GM23338 (cell line): ENCODE data around the gene RAB3B. TPM values are rescaled to one million over a fixed set of nuclear protein-coding genes. Genes with fewer than 3 reads are reported as not detected.

Experiments used
- ATAC-seq: fragments of 200-7000 bp; cut with Tn5 transposase; 3 replicates; pipeline ENCODE4 v1.9.1; 2020
- DNase-seq: peaks from one replicate; pipeline ENCODE4 v3.0.0-alpha.2; 2015; ENCODE audit warnings: low spot score
- H2AFZ ChIP-seq: fragments of 200-600 bp; sonication (generic); 2 replicates; pipeline ENCODE4 v1.8.0; 2016; ENCODE audit warnings: antibody characterized with exemption, mild to moderate bottlenecking, moderate library complexity
- H3F3A ChIP-seq: fragments of 200-600 bp; sonication (generic); replicated peaks from 2 replicates; pipeline ENCODE4 v1.8.0; 2017; ENCODE audit warnings: antibody characterized with exemption, mixed run types, low read depth
- H3K27ac ChIP-seq: fragments of 200-600 bp; sonication (generic); 2 replicates; pipeline ENCODE4 v1.6.1; 2016; ENCODE audit warnings: low read depth
- H3K27me3 ChIP-seq: fragments of 200-600 bp; sonication (generic); 2 replicates; pipeline ENCODE4 v1.8.0; 2016; ENCODE audit warnings: mild to moderate bottlenecking, mixed run types, moderate library complexity; ENCODE audit not compliant: insufficient read depth
- H3K36me3 ChIP-seq: fragments of 200-600 bp; sonication (generic); 2 replicates; pipeline ENCODE4 v1.8.0; 2016; ENCODE audit warnings: mild to moderate bottlenecking; ENCODE audit not compliant: insufficient read depth
- H3K4me1 ChIP-seq: fragments of 200-600 bp; sonication (generic); 2 replicates; pipeline ENCODE4 v1.8.0; 2016; ENCODE audit warnings: mild to moderate bottlenecking, moderate library complexity; ENCODE audit not compliant: insufficient read depth
- H3K4me2 ChIP-seq: fragments of 200-600 bp; sonication (generic); 2 replicates; pipeline ENCODE4 v1.7.1; 2017; ENCODE audit warnings: mixed run types
- H3K4me3 ChIP-seq: fragments of 200-600 bp; sonication (generic); 2 replicates; pipeline ENCODE4 v1.6.1; 2016; ENCODE audit warnings: mixed run types
- H3K79me2 ChIP-seq: fragments of 200-600 bp; sonication (generic); replicated peaks from 2 replicates; pipeline ENCODE4 v1.8.0; 2017; ENCODE audit warnings: mild to moderate bottlenecking; ENCODE audit not compliant: insufficient read depth
- H3K9me2 ChIP-seq: fragments of 200-600 bp; sonication (generic); 2 replicates; pipeline ENCODE4 v1.8.0; 2017; ENCODE audit not compliant: insufficient read depth
- H4K20me1 ChIP-seq: fragments of 200-600 bp; sonication (generic); replicated peaks from 2 replicates; pipeline ENCODE4 v1.8.0; 2017; ENCODE audit warnings: mild to moderate bottlenecking; ENCODE audit not compliant: insufficient read depth
- H3K27ac Mint-ChIP-seq: 2 replicates; pipeline ENCODE4 v1.8.0; 2020; ENCODE audit warnings: inconsistent platforms, mild to moderate bottlenecking, moderate library complexity, mixed read lengths
- H3K27me3 Mint-ChIP-seq: 3 replicates; pipeline ENCODE4 v1.8.0; 2022; ENCODE audit warnings: low read depth, mild to moderate bottlenecking, moderate library complexity, mixed read lengths, inconsistent platforms; ENCODE audit not compliant: insufficient read depth, poor library complexity
- H3K36me3 Mint-ChIP-seq: 3 replicates; pipeline ENCODE4 v1.8.0; 2021; ENCODE audit warnings: low read depth, mild to moderate bottlenecking, inconsistent platforms, moderate library complexity, mixed read lengths
- H3K4me1 Mint-ChIP-seq: 3 replicates; pipeline ENCODE4 v1.8.0; 2020; ENCODE audit warnings: mild to moderate bottlenecking, inconsistent platforms, mixed read lengths
- H3K4me3 Mint-ChIP-seq: 3 replicates; pipeline ENCODE4 v1.8.0; 2021; ENCODE audit warnings: moderate library complexity, mild to moderate bottlenecking, inconsistent platforms, mixed read lengths
- H3K9me3 Mint-ChIP-seq: 3 replicates; pipeline ENCODE4 v1.8.0; 2020; ENCODE audit warnings: moderate library complexity, mild to moderate bottlenecking, inconsistent platforms, mixed read lengths
- CREB1 ChIP-seq: fragments of 250-450 bp; sonication (Bioruptor Pico); IDR thresholded peaks from 2 replicates; pipeline ENCODE4 v1.5.0; 2020; ENCODE audit warnings: low read depth, mild to moderate bottlenecking, moderate library complexity
- CTCF ChIP-seq, 2 experiments: fragments of 200-600 bp in 1 of 2; sonication (generic) in 1 of 2; conservative IDR thresholded peaks; 2 replicates each; pipeline versions ENCODE4 v1.5.1 to v1.6.1; 2016 to 2017; ENCODE audit warnings: antibody characterized with exemption in 2 of 2, low read depth in 2 of 2, mild to moderate bottlenecking in 2 of 2, moderate library complexity in 1 of 2
- ETS1 ChIP-seq: IDR thresholded peaks from 2 replicates; pipeline ENCODE4 v1.6.1; 2016; ENCODE audit warnings: antibody characterized with exemption
- EZH2 ChIP-seq: fragments of 200-600 bp; sonication (generic); IDR thresholded peaks from one replicate; pipeline ENCODE4 v1.8.0; 2017; ENCODE audit warnings: antibody characterized with exemption, mild to moderate bottlenecking, low read depth; ENCODE audit not compliant: unreplicated experiment
- NANOG ChIP-seq: IDR thresholded peaks from 2 replicates; pipeline ENCODE4 v1.6.1; 2016; ENCODE audit warnings: antibody characterized with exemption, borderline replicate concordance
- POLR2AphosphoS5 ChIP-seq: IDR thresholded peaks from 2 replicates; pipeline ENCODE4 v1.6.1; 2016; ENCODE audit warnings: antibody characterized with exemption, low read depth
- STAT1 ChIP-seq: IDR thresholded peaks from one replicate; pipeline ENCODE4 v1.6.1; 2016; ENCODE audit warnings: antibody characterized with exemption; ENCODE audit not compliant: unreplicated experiment
- ZNF331 ChIP-seq: fragments of 250-450 bp; sonication (Bioruptor Pico); IDR thresholded peaks from 2 replicates; pipeline ENCODE4 v1.5.0; 2020; ENCODE audit warnings: low read depth, mild to moderate bottlenecking, moderate library complexity
- ZNF462 ChIP-seq: fragments of 250-450 bp; sonication (Bioruptor Pico); IDR thresholded peaks from 2 replicates; pipeline ENCODE4 v1.5.0; 2020; ENCODE audit warnings: mild to moderate bottlenecking, moderate library complexity
- polyA plus RNA-seq: library from polyadenylated mRNA; unstranded; fragments of >200 nt; fragmentation: Nextera tagmentation; extraction: Ambion mirVana; gene quantifications from 2 replicates; pipeline ENCODE4 v1.2.1, GENCODE V29; 2016
- total RNA-seq: library from RNA; depleted of rRNA; stranded (reverse); fragments of >200 nt; shearing (Covaris generic); gene quantifications from 2 replicates; pipeline ENCODE4 v1.2.3, GENCODE V29; 2014

RAB3B gene
- total and polyA plus RNA-seq, 2 experiments from 2014 or later = 18.3 to 37.9 TPM

- H3F3A ChIP-seq = peaks cover 10% of the 10 kb centered on the region; the same call in 1 of the 2 replicates
- no peak overlapping the region for H2AFZ ChIP-seq
- DNase-seq (no peak), ATAC-seq (no peak)
- no peaks in the 10 kb centered on the region for H3K9me3 Mint-ChIP-seq
- no peaks in the 10 kb centered on the region for H4K20me1 ChIP-seq
- peaks cover 6% of the 10 kb centered on the region for H3K27me3 Mint-ChIP-seq
- no peaks in the 10 kb centered on the region for H3K27me3 ChIP-seq
- H3K4me3 ChIP-seq = no peak overlapping the region
- H3K4me1 ChIP-seq = peaks cover 26% of the 10 kb centered on the region
- no peaks in the 10 kb centered on the region for H3K36me3 Mint-ChIP-seq
- H3K9me2 ChIP-seq = no peaks in the 10 kb centered on the region
- H3K4me2 ChIP-seq = no peak overlapping the region
- H3K4me1 Mint-ChIP-seq = peaks cover 21% of the 10 kb centered on the region
- no peak for TF ChIP-seq NANOG
- no peak for TF ChIP-seq POLR2AphosphoS5
- no peak for TF ChIP-seq CREB1 (CRISPR knock-in tag)
- no peak for TF ChIP-seq ETS1
- no peak for TF ChIP-seq ZNF462 (CRISPR knock-in tag)
- TF ChIP-seq EZH2 = no peak
- TF ChIP-seq STAT1 = no peak
- TF ChIP-seq CTCF (conservative IDR thresholded peaks at IDR 0.05; ENCODE audit: low read depth in 2 of 2) = no peak
- no peak for TF ChIP-seq ZNF331 (CRISPR knock-in tag)
- no peaks in the 10 kb centered on the region for H3K79me2 ChIP-seq
- no peak overlapping the region for H3K27ac Mint-ChIP-seq
- H3K4me3 Mint-ChIP-seq = no peak overlapping the region
- H3K36me3 ChIP-seq = no peaks in the 10 kb centered on the region
- no peak overlapping the region for H3K27ac ChIP-seq
These were observed 13.4 kb upstream of the RAB3B start for GRCh38 chr1:52003877-52004276.
